B cell (primary cell): Measurements from ENCODE around the gene EXOC4. TPM values are rescaled to one million over a fixed set of nuclear protein-coding genes. Genes with fewer than 3 reads are reported as not detected.

Experiments
- ATAC-seq: fragments of 200-7000 bp; cut with Tn5 transposase; one replicate; pipeline ENCODE4 v1.10.0; 2021; ENCODE audit warnings: low read depth, mild to moderate bottlenecking, moderate number of reproducible peaks, moderate library complexity
- CTCF ChIA-PET: fragments of 350-600 bp; sonication (Branson Sonifier 250); formaldehyde crosslinking; loops from one replicate; lab custom pipeline; 2021; ENCODE audit warnings: antibody characterized with exemption, inconsistent platforms; lab: Charles Lee
- POLR2A ChIA-PET: fragments of 350-600 bp; sonication (Branson Sonifier 250); formaldehyde crosslinking; loops from one replicate; lab custom pipeline; 2021; ENCODE audit warnings: antibody characterized with exemption; lab: Charles Lee
- DNase-seq: peaks from one replicate; pipeline ENCODE4 v3.0.0; 2013
- H2AFZ ChIP-seq: 2 replicates; pipeline ENCODE4 v1.6.1; 2012; ENCODE audit warnings: mild to moderate bottlenecking, low read depth, low read length; ENCODE audit not compliant: insufficient read depth, poor library complexity, severe bottlenecking
- H3K27ac ChIP-seq, 2 donors: 1 replicate in 1 of 2; 2 replicates in 1 of 2; pipeline ENCODE4 v1.5.1; 2012 to 2013; ENCODE audit warnings: low read length in 2 of 2, mild to moderate bottlenecking in 2 of 2, moderate library complexity in 1 of 2
- H3K27me3 ChIP-seq, 4 experiments: fragments of 200-600 bp in 1 of 4; sonication (generic) in 1 of 4; replicated peaks in 1 of 4; 1 replicate in 2 of 4; 2 replicates in 2 of 4; pipeline versions ENCODE4 v1.6.1 to v1.7.0; 2013 to 2016; ENCODE audit warnings: low read length in 3 of 4, mild to moderate bottlenecking in 2 of 4, mixed read lengths in 1 of 4, moderate library complexity in 1 of 4; ENCODE audit not compliant: insufficient read depth in 4 of 4, control insufficient read depth in 3 of 4; ENCODE audit errors: control extremely low read depth in 1 of 4
- H3K36me3 ChIP-seq, 2 experiments: replicated peaks in 1 of 2; 1 replicate in 1 of 2; 2 replicates in 1 of 2; pipeline versions ENCODE4 v1.6.1 to v1.7.1; 2013; ENCODE audit warnings: low read length in 1 of 2; ENCODE audit not compliant: insufficient read depth in 2 of 2, control insufficient read depth in 1 of 2; ENCODE audit errors: control extremely low read depth in 1 of 2, extremely low read depth in 1 of 2
- H3K4me1 ChIP-seq, 2 donors: fragments of 200-600 bp in 1 of 2; sonication (generic) in 1 of 2; 1 replicate in 1 of 2; 2 replicates in 1 of 2; pipeline versions ENCODE4 v1.5.1 to v1.6.1; 2013 to 2017; ENCODE audit warnings: low read length in 2 of 2; ENCODE audit not compliant: control insufficient read depth in 2 of 2, insufficient read depth in 2 of 2
- H3K4me2 ChIP-seq: replicated peaks from 2 replicates; pipeline ENCODE3; 2012; ENCODE audit warnings: mild to moderate bottlenecking, low read depth, low read length; ENCODE audit not compliant: poor library complexity, severe bottlenecking
- H3K4me3 ChIP-seq, 5 experiments: fragments of 200-600 bp in 1 of 5; sonication (generic) in 1 of 5; 1 replicate in 3 of 5; 2 replicates in 2 of 5; pipeline versions ENCODE4 v1.5.1 to v1.7.0; 2011 to 2016; ENCODE audit warnings: low read length in 4 of 5, mild to moderate bottlenecking in 4 of 5, low read depth in 2 of 5, control low read depth in 1 of 5, moderate library complexity in 1 of 5; ENCODE audit not compliant: insufficient read depth in 1 of 5; ENCODE audit errors: control extremely low read depth in 1 of 5, extremely low read depth in 1 of 5
- H3K79me2 ChIP-seq: fragments of 200-600 bp; sonication (generic); one replicate; pipeline ENCODE4 v1.6.0; 2016; ENCODE audit warnings: low read length; ENCODE audit not compliant: control insufficient read depth, insufficient read depth
- H3K9ac ChIP-seq: fragments of 200-600 bp; sonication (generic); 2 replicates; pipeline ENCODE4 v1.6.1; 2017; ENCODE audit warnings: mild to moderate bottlenecking, low read length, moderate library complexity
- H3K9me3 ChIP-seq, 3 donors: one replicate each; pipeline versions ENCODE4 v1.6.1 to v1.7.1; 2013; ENCODE audit warnings: low read length in 2 of 3; ENCODE audit not compliant: control insufficient read depth in 2 of 3, insufficient read depth in 1 of 3; ENCODE audit errors: control extremely low read depth in 1 of 3
- H4K20me1 ChIP-seq: 2 replicates; pipeline ENCODE4 v1.6.0; 2012; ENCODE audit warnings: mild to moderate bottlenecking, low read length; ENCODE audit not compliant: insufficient read depth, control insufficient read depth, poor library complexity, severe bottlenecking
- H3K27ac Mint-ChIP-seq: one replicate; pipeline ENCODE4 v1.8.0; 2021; ENCODE audit warnings: mixed read lengths
- H3K27me3 Mint-ChIP-seq: one replicate; pipeline ENCODE4 v1.8.0; 2021; ENCODE audit warnings: mixed read lengths
- H3K4me1 Mint-ChIP-seq: one replicate; pipeline ENCODE4 v1.8.0; 2021; ENCODE audit warnings: mixed read lengths
- H3K4me3 Mint-ChIP-seq: one replicate; pipeline ENCODE4 v1.8.0; 2021; ENCODE audit warnings: mixed read lengths
- H3K9me3 Mint-ChIP-seq: one replicate; pipeline ENCODE4 v1.8.0; 2022; ENCODE audit warnings: mixed read lengths; ENCODE audit not compliant: insufficient read depth
- CTCF ChIP-seq: fragments of 200-600 bp; IDR thresholded peaks from one replicate; pipeline ENCODE4 v1.8.0; 2022; ENCODE audit warnings: antibody characterized with exemption, mild to moderate bottlenecking
- EZH2 ChIP-seq: IDR thresholded peaks from 2 replicates; pipeline ENCODE4 v1.6.1; 2012; ENCODE audit warnings: borderline replicate concordance, low read depth, mild to moderate bottlenecking, moderate library complexity, low read length; ENCODE audit not compliant: insufficient read depth, poor library complexity, severe bottlenecking
- WGBS: methylation state at CpG from one replicate; pipeline ENCODE4 v1.1.5; 2013; ENCODE audit warnings: missing lambda C conversion rate; ENCODE audit not compliant: insufficient coverage; 5-methylcytosine and 5-hydroxymethylcytosine counted together
- intact Hi-C: fragments of 100-400 bp; cut with micrococcal nuclease; formaldehyde crosslinking; loops from one replicate; pipeline ENCODE4 v1.10.0; 2022
- polyA plus RNA-seq: library from polyadenylated mRNA; depleted of rRNA; stranded (reverse); fragments of >200 nt; gene quantifications from 2 replicates; pipeline ENCODE4 v1.2.3, GENCODE V29; 2012
- total RNA-seq, 2 donors: library from RNA; stranded (reverse); fragments of 120-200 nt in 1 of 2; gene quantifications; 1 replicate in 1 of 2; 2 replicates in 1 of 2; pipeline versions ENCODE4 v1.2.3 to v1.2.4, GENCODE V29; 2013 to 2022

EXOC4 gene
- total and polyA plus RNA-seq, 2 donors (not counting 1 experiment from before 2014, with no cell fraction given): 16.7 to 135 TPM

GRCh38 chr7:133497061-133497460 lies 244.2 kb downstream of the EXOC4 start:
- no peaks in the 10 kb centered on the region for H3K79me2 ChIP-seq
- H3K4me3 Mint-ChIP-seq: no peak overlapping the region
- CTCF ChIA-PET: no interaction called here

GRCh38 chr7:133501771-133502170 lies 248.9 kb downstream of the EXOC4 start:
- WGBS: 100% methylated on average over 2 of the region's 5 CpGs
- no peak for DNase-seq
- Histone ChIP-seq H3K4me3 (no peak overlapping the region), H3K27ac (no peak overlapping the region), H3K79me2 (no peaks in the 10 kb centered on the region), H3K9ac (no peak overlapping the region), H3K27me3 (no peaks in the 10 kb centered on the region), H3K36me3 (no peaks in the 10 kb centered on the region), H3K4me1 (no peaks in the 10 kb centered on the region), H3K9me3 (no peaks in the 10 kb centered on the region), H4K20me1 (no peaks in the 10 kb centered on the region), H3K4me2 (no peak overlapping the region), H2AFZ (no peak overlapping the region)
- Mint-ChIP-seq H3K4me1 (no peaks in the 10 kb centered on the region), H3K27ac (no peak overlapping the region), H3K4me3 (no peak overlapping the region), H3K27me3 (no peaks in the 10 kb centered on the region), H3K9me3 (no peaks in the 10 kb centered on the region)
- POLR2A ChIA-PET: no interaction called here
- intact Hi-C loops: no loop called here
- TF ChIP-seq CTCF (no peak), EZH2 (no peak)
- ATAC-seq: no peak
- CTCF ChIA-PET: no interaction called here

More at GRCh38 chr7:133497061-133497460, 244.2 kb downstream of the EXOC4 start:
- POLR2A ChIA-PET: no interaction called here
- Histone ChIP-seq H3K4me3 (no peak overlapping the region), H3K27ac (no peak overlapping the region), H3K4me2 (no peak overlapping the region), H3K9ac (no peak overlapping the region), H3K4me1 (no peaks in the 10 kb centered on the region), H3K27me3 (no peaks in the 10 kb centered on the region), H3K9me3 (no peaks in the 10 kb centered on the region), H4K20me1 (no peaks in the 10 kb centered on the region), H3K36me3 (peaks cover 0 to 1% of the 10 kb centered on the region in 2 experiments), H2AFZ (no peak overlapping the region)
- TF ChIP-seq CTCF (no peak), EZH2 (no peak)
- H3K4me1 Mint-ChIP-seq: no peaks in the 10 kb centered on the region
- H3K27me3 Mint-ChIP-seq: no peaks in the 10 kb centered on the region
- ATAC-seq (no peak), DNase-seq (no peak)
- intact Hi-C loops: no loop called here
- WGBS: no CpG with 5 or more reads among the region's 1 CpG
- H3K9me3 Mint-ChIP-seq: no peaks in the 10 kb centered on the region
- H3K27ac Mint-ChIP-seq: no peak overlapping the region
